Keratinocyte (primary cell): ENCODE data around the gene APOM. TPM values are rescaled to one million over a fixed set of nuclear protein-coding genes. Genes with fewer than 3 reads are reported as not detected.

Experiments
- DNase-seq: peaks from one replicate; pipeline ENCODE4 v3.0.0-alpha.2; 2011; ENCODE audit warnings: low read depth, missing footprints, low spot score
- FAIRE-seq: peaks from 2 replicates; lab custom pipeline; 2011; peaks lifted over from hg19 to GRCh38; lab: Jason Lieb, UNC
- H2AFZ ChIP-seq: 2 replicates; pipeline ENCODE4 v1.6.0; 2012; ENCODE audit warnings: low read length, control low read depth, inconsistent platforms; ENCODE audit not compliant: control insufficient read depth
- H3K27ac ChIP-seq: 2 replicates; pipeline ENCODE4 v1.5.1; 2011; ENCODE audit warnings: low read length; ENCODE audit not compliant: control insufficient read depth, insufficient read depth
- H3K27me3 ChIP-seq: 3 replicates; pipeline ENCODE4 v1.6.0; 2011; ENCODE audit warnings: low read length; ENCODE audit not compliant: control insufficient read depth, insufficient read depth; ENCODE audit errors: extremely low read depth
- H3K36me3 ChIP-seq, 2 experiments: 2 replicates in 1 of 2; 3 replicates in 1 of 2; pipeline ENCODE4 v1.5.1; 2011; ENCODE audit warnings: low read length in 2 of 2, mild to moderate bottlenecking in 1 of 2; ENCODE audit not compliant: control insufficient read depth in 2 of 2, insufficient read depth in 2 of 2; ENCODE audit errors: extremely low read depth in 1 of 2
- H3K4me1 ChIP-seq: 3 replicates; pipeline ENCODE4 v1.5.1; 2011; ENCODE audit warnings: low read length; ENCODE audit not compliant: control insufficient read depth, insufficient read depth; ENCODE audit errors: extremely low read depth
- H3K4me2 ChIP-seq: 3 replicates; pipeline ENCODE4 v1.6.0; 2011; ENCODE audit warnings: low read depth, low read length; ENCODE audit not compliant: control insufficient read depth, insufficient read depth; ENCODE audit errors: extremely low read depth
- H3K4me3 ChIP-seq, 3 experiments: fragments of 200-600 bp in 1 of 3; sonication (generic) in 1 of 3; 2 replicates in 2 of 3; 3 replicates in 1 of 3; pipeline ENCODE4 v1.5.1; 2011 to 2016; ENCODE audit warnings: low read length in 3 of 3, mild to moderate bottlenecking in 3 of 3, control low read depth in 2 of 3, inconsistent platforms in 1 of 3, low read depth in 1 of 3, mixed read lengths in 1 of 3, mixed run types in 1 of 3, moderate library complexity in 1 of 3; ENCODE audit not compliant: control insufficient read depth in 2 of 3, insufficient read depth in 2 of 3; ENCODE audit errors: extremely low read depth in 1 of 3
- H3K79me2 ChIP-seq: 2 replicates; pipeline ENCODE4 v1.6.0; 2012; ENCODE audit warnings: low read length; ENCODE audit not compliant: control insufficient read depth, insufficient read depth
- H3K9ac ChIP-seq: 3 replicates; pipeline ENCODE4 v1.6.0; 2011; ENCODE audit warnings: low read length; ENCODE audit not compliant: control insufficient read depth, insufficient read depth; ENCODE audit errors: extremely low read depth
- H3K9me1 ChIP-seq: 3 replicates; pipeline ENCODE4 v1.6.0; 2011; ENCODE audit warnings: low read length; ENCODE audit not compliant: control insufficient read depth, insufficient read depth; ENCODE audit errors: extremely low read depth
- H3K9me3 ChIP-seq: 2 replicates; pipeline ENCODE4 v1.5.1; 2012; ENCODE audit warnings: low read depth, low read length; ENCODE audit not compliant: control insufficient read depth
- H4K20me1 ChIP-seq: 3 replicates; pipeline ENCODE4 v1.6.0; 2011; ENCODE audit warnings: low read length; ENCODE audit not compliant: control insufficient read depth, insufficient read depth; ENCODE audit errors: extremely low read depth
- CTCF ChIP-seq, 3 experiments: IDR thresholded peaks in 1 of 3; conservative IDR thresholded peaks in 1 of 3; optimal IDR thresholded peaks in 1 of 3; 2 replicates in 2 of 3; 3 replicates in 1 of 3; pipeline versions ENCODE3 to v1.5.1; 2011; ENCODE audit warnings: low read length in 3 of 3, mild to moderate bottlenecking in 3 of 3, moderate library complexity in 2 of 3, control low read depth in 1 of 3, inconsistent platforms in 1 of 3; ENCODE audit not compliant: insufficient read depth in 2 of 3; ENCODE audit errors: extremely low read depth in 1 of 3
- EZH2 ChIP-seq: IDR thresholded peaks from one replicate; pipeline ENCODE4 v1.6.1; 2012; ENCODE audit warnings: inconsistent platforms, mild to moderate bottlenecking, low read length, moderate library complexity
- dilution Hi-C: fragments of 300-500 bp; cut with MboI; formaldehyde crosslinking; loops from one replicate; pipeline ENCODE4 v1.7.0; 2020; ENCODE audit warnings: low sequenced_read_pairs; ENCODE audit not compliant: extremely low pct_ligation_motif_present
- polyA plus RNA-seq, 5 experiments: library from polyadenylated mRNA; depleted of rRNA in 3 of 5; stranded (reverse) in 3 of 5; stranded (forward) in 1 of 5; unstranded in 1 of 5; fragments of >200 nt; gene quantifications; 1 replicate in 1 of 5; 2 replicates in 3 of 5; 3 replicates in 1 of 5; pipeline versions ENCODE4 v1.2.1 to v1.2.3, GENCODE V29; 2011 to 2012; ENCODE audit warnings: missing spikeins in 2 of 5, low read depth in 1 of 5, low replicate concordance in 1 of 5

APOM gene
- polyA plus RNA-seq, 1 donor (not counting 4 experiments of a cell fraction or from before 2014, with no cell fraction given): 1.4 TPM

- no peak overlapping the region for H3K4me3 ChIP-seq
Observed at GRCh38 chr6:31658158-31658688, 2.5 kb downstream of the APOM start.

GRCh38 chr6:31658983-31659648 lies 3.4 kb downstream of the APOM start:
- dilution Hi-C loops: no loop called here
- TF ChIP-seq CTCF (optimal IDR thresholded peaks at IDR 0.05 in 1 of 3, IDR thresholded peaks at IDR 0.05 in 1 of 3, conservative IDR thresholded peaks at IDR 0.05 in 1 of 3; ENCODE audit: extremely low read depth in 1 of 3, insufficient read depth in 2 of 3, low read length in 3 of 3) (no peak), EZH2 (no peak)

More at GRCh38 chr6:31658158-31658688, 2.5 kb downstream of the APOM start:
- no peaks in the 10 kb centered on the region for H4K20me1 ChIP-seq
- H3K27ac ChIP-seq: no peak overlapping the region
- FAIRE-seq (no peak), DNase-seq (no peak)
- H3K79me2 ChIP-seq: peaks cover 34% of the 10 kb centered on the region
- H2AFZ ChIP-seq: no peak overlapping the region
- H3K9me1 ChIP-seq: no peaks in the 10 kb centered on the region
- TF ChIP-seq CTCF (optimal IDR thresholded peaks at IDR 0.05 in 1 of 3, IDR thresholded peaks at IDR 0.05 in 1 of 3, conservative IDR thresholded peaks at IDR 0.05 in 1 of 3; ENCODE audit: extremely low read depth in 1 of 3, insufficient read depth in 2 of 3, low read length in 3 of 3) (no peak), EZH2 (no peak)
- peaks cover 8 to 10% of the 10 kb centered on the region in 2 experiments for H3K36me3 ChIP-seq
- no peaks in the 10 kb centered on the region for H3K27me3 ChIP-seq
- no peaks in the 10 kb centered on the region for H3K9me3 ChIP-seq
- dilution Hi-C loops: no loop called here
- peak overlapping the region; percentile 96 for H3K4me2 ChIP-seq
- no peak overlapping the region for H3K9ac ChIP-seq
- peaks cover 27% of the 10 kb centered on the region for H3K4me1 ChIP-seq

More at GRCh38 chr6:31658983-31659648, 3.4 kb downstream of the APOM start:
- Histone ChIP-seq H3K4me1 (peaks cover 36% of the 10 kb centered on the region), H3K27ac (peak overlapping the region; percentile 77), H3K9me3 (no peaks in the 10 kb centered on the region), H3K4me2 (peak overlapping the region; percentile 96), H4K20me1 (no peaks in the 10 kb centered on the region), H3K27me3 (no peaks in the 10 kb centered on the region), H3K9ac (peak overlapping the region; percentile 75), H3K36me3 (peaks cover 8 to 10% of the 10 kb centered on the region in 2 experiments), H3K4me3 (peak overlapping the region; percentile 46 to 97 (median 89)), H3K79me2 (peaks cover 31% of the 10 kb centered on the region), H3K9me1 (no peaks in the 10 kb centered on the region), H2AFZ (no peak overlapping the region)
- FAIRE-seq (no peak), DNase-seq (no peak)
